ENCODE results near the gene PCDH15. TPM values are rescaled to one million over a fixed set of nuclear protein-coding genes. Genes with fewer than 3 reads are reported as not detected.

Gene PCDH15
- total and polyA plus RNA-seq, 2 of the 4 experiments (the other 2 are of a cell fraction) = not detected

DNA sequence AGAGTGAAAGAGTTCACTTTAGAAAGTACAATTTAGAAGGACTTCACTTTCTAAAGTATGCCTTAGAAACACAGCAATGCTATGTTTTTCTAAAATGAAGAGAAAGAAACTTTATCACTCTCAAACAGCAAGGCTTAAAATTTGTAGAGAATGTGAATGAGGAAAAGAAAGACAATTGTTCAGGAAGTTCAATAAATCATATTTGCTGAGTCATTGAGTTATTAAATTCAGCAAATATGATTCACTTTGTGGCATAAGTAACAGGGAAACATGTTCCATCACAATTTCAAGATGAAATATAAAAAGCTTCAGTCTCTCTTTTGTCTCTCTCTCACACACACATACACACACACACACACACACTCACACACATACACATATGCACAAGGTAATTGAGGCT lies 187.9 kb downstream of the PCDH15 start:
- dilution Hi-C loops (cut with HindIII; ENCODE audit: low sequenced_read_pairs, unreplicated experiment) = no loop called here
- Histone ChIP-seq H3K4me1 (ENCODE audit: control insufficient read depth, insufficient read depth, low read length) (no peaks in the 10 kb centered on the region), H3K79me1 (ENCODE audit: low read depth in 1 of 2, low read length in 2 of 2) (no peaks in the 10 kb centered on the region), H2AK5ac (ENCODE audit: low read depth, low read length) (no peak overlapping the region), H3K23ac (ENCODE audit: low read depth, low read length) (no peak overlapping the region), H2AFZ (replicated peaks; ENCODE audit: low read length, poor library complexity) (no peak overlapping the region), H3K18ac (ENCODE audit: low read depth, low read length) (no peak overlapping the region), H4K8ac (ENCODE audit: low read depth in 2 of 2, low read length in 2 of 2) (no peak overlapping the region), H2BK120ac (ENCODE audit: low read depth, low read length) (no peak overlapping the region), H3K36me3 (ENCODE audit: control insufficient read depth, insufficient read depth, low read length) (no peaks in the 10 kb centered on the region), H3K9me3 (ENCODE audit: control insufficient read depth, insufficient read depth, low read length) (no peaks in the 10 kb centered on the region), H4K20me1 (ENCODE audit: insufficient read depth, low read length) (no peaks in the 10 kb centered on the region), H3K14ac (replicated peaks; ENCODE audit: low read depth, low read length) (no peak overlapping the region), H2BK15ac (ENCODE audit: low read depth, low read length) (no peak overlapping the region), H3K56ac (ENCODE audit: extremely low read depth, insufficient read depth, low read length) (no peak overlapping the region), H2BK5ac (ENCODE audit: low read depth, low read length, poor library complexity, severe bottlenecking) (no peak overlapping the region), H4K91ac (ENCODE audit: insufficient read depth, low read depth, low read length) (no peak overlapping the region), H3K27ac (ENCODE audit: insufficient read depth, low read length) (no peak overlapping the region), H3K9ac (ENCODE audit: low read depth, low read length) (no peak overlapping the region), H3K9me1 (ENCODE audit: insufficient read depth, low read length) (no peaks in the 10 kb centered on the region), H4K5ac (ENCODE audit: low read depth, low read length) (no peak overlapping the region), H3K4me2 (ENCODE audit: low read depth, low read length) (no peak overlapping the region), H3K27me3 (ENCODE audit: control insufficient read depth, insufficient read depth, low read length) (no peaks in the 10 kb centered on the region), H2AK9ac (replicated peaks; ENCODE audit: low read depth, low read length, poor library complexity) (no peak overlapping the region), H3K4ac (ENCODE audit: low read depth, low read length) (no peak overlapping the region), H2BK20ac (ENCODE audit: low read depth, low read length) (no peak overlapping the region), H3K4me3 (ENCODE audit: insufficient read depth, low read depth, low read length) (no peak overlapping the region)
- BruUV-seq (replicated peaks) = no TSS peak
- ATAC-seq (ENCODE audit: low read depth) (no peak), DNase-seq (no peak)
- TF ChIP-seq RAD21 (IDR thresholded peaks at IDR 0.05; ENCODE audit: low read length) = no peak
- TF ChIP-seq RCOR1 (IDR thresholded peaks at IDR 0.05; ENCODE audit: insufficient replicate concordance, low read length) = no peak
- peak; percentile 90 for TF ChIP-seq NFE2L2 (IDR thresholded peaks at IDR 0.05; ENCODE audit: low read depth, low read length)
- no peak for TF ChIP-seq CHD1 (IDR thresholded peaks at IDR 0.05; ENCODE audit: low read depth, low read length)
- TF ChIP-seq MAFK (IDR thresholded peaks at IDR 0.05; ENCODE audit: low read depth, low read length) = peak; percentile 69
- intact Hi-C loops (cut with micrococcal nuclease) = no loop called here
- ChIA-PET CTCF (no interaction called here), POLR2A (ENCODE audit: unreplicated experiment) (no interaction called here)
- in situ Hi-C loops (cut with MboI; ENCODE audit: low sequenced_read_pairs) = no loop called here

Data from IMR-90 (cell line).